ENCODE results near the gene COL28A1. TPM values are rescaled to one million over a fixed set of nuclear protein-coding genes. Genes with fewer than 3 reads are reported as not detected.

COL28A1 gene
- polyA plus RNA-seq, 1 donor, result 4.0 TPM

GRCh38 chr7:7569081-7569527, 33.4 kb upstream of the COL28A1 start:
- peaks cover 7% of the 10 kb centered on the region for H3K36me3 ChIP-seq (ENCODE audit: control insufficient read depth, insufficient read depth, low read length)
- no peaks in the 10 kb centered on the region for H3K9me3 ChIP-seq (ENCODE audit: control insufficient read depth, low read depth, low read length)
- peaks cover 9% of the 10 kb centered on the region for H3K4me1 ChIP-seq (ENCODE audit: control insufficient read depth, insufficient read depth, low read length)
- no peak for DNase-seq
- no peak overlapping the region for H3K4me3 ChIP-seq (ENCODE audit: low read length)
- no CpG with 5 or more reads among the region's 5 CpGs for WGBS (ENCODE audit: insufficient coverage, low lambda C conversion rate)
- H3K27me3 ChIP-seq (ENCODE audit: control insufficient read depth, insufficient read depth, low read length), result no peaks in the 10 kb centered on the region
- H3K27ac ChIP-seq (ENCODE audit: low read length), result no peak overlapping the region

- H3K27me3 ChIP-seq (ENCODE audit: control insufficient read depth, insufficient read depth, low read length), result no peaks in the 10 kb centered on the region
- H3K4me1 ChIP-seq (ENCODE audit: control insufficient read depth, insufficient read depth, low read length), result peaks cover 14% of the 10 kb centered on the region
- peaks cover 7% of the 10 kb centered on the region for H3K36me3 ChIP-seq (ENCODE audit: control insufficient read depth, insufficient read depth, low read length)
- H3K9me3 ChIP-seq (ENCODE audit: control insufficient read depth, low read depth, low read length), result no peaks in the 10 kb centered on the region
- no peak overlapping the region for H3K4me3 ChIP-seq (ENCODE audit: low read length)
- DNase-seq, result no peak
- no peak overlapping the region for H3K27ac ChIP-seq (ENCODE audit: low read length)
- WGBS (ENCODE audit: insufficient coverage, low lambda C conversion rate), result no CpG with 5 or more reads among the region's 4 CpGs
Measured at GRCh38 chr7:7568553-7568952, 32.9 kb upstream of the COL28A1 start.

GRCh38 chr7:7567898-7568531, 32.3 kb upstream of the COL28A1 start:
- Histone ChIP-seq H3K4me3 (ENCODE audit: low read length) (peak overlapping the region; percentile 81), H3K9me3 (ENCODE audit: control insufficient read depth, low read depth, low read length) (no peaks in the 10 kb centered on the region), H3K36me3 (ENCODE audit: control insufficient read depth, insufficient read depth, low read length) (peaks cover 2% of the 10 kb centered on the region), H3K4me1 (ENCODE audit: control insufficient read depth, insufficient read depth, low read length) (peaks cover 14% of the 10 kb centered on the region), H3K27ac (ENCODE audit: low read length) (peak overlapping the region; percentile 82), H3K27me3 (ENCODE audit: control insufficient read depth, insufficient read depth, low read length) (no peaks in the 10 kb centered on the region)
- DNase-seq, result peak in 1 of 2 donors; percentile 14
- whole genome bisulfite sequencing (ENCODE audit: insufficient coverage, low lambda C conversion rate), result no CpG with 5 or more reads among the region's 2 CpGs

- peak; percentile 84 to 93 for DNase-seq
- Histone ChIP-seq H3K36me3 (ENCODE audit: control insufficient read depth, insufficient read depth, low read length) (no peaks in the 10 kb centered on the region), H3K4me3 (ENCODE audit: low read length) (peak within 1 kb of the TSS; percentile 81), H3K27me3 (ENCODE audit: control insufficient read depth, insufficient read depth, low read length) (no peaks in the 10 kb centered on the region), H3K27ac (ENCODE audit: low read length) (peak within 1 kb of the TSS; percentile 82), H3K4me1 (ENCODE audit: control insufficient read depth, insufficient read depth, low read length) (peaks cover 14% of the 10 kb centered on the region), H3K9me3 (ENCODE audit: control insufficient read depth, low read depth, low read length) (no peaks in the 10 kb centered on the region)
- WGBS (ENCODE audit: insufficient coverage, low lambda C conversion rate), result no CpG with 5 or more reads among the region's 96 CpGs
Measured at GRCh38 chr7:7566651-7567611, 31.3 kb upstream of the COL28A1 start, which contains the start of gene MIOS. TSS of gene MIOS (plus strand) at chr7:7566884. CDS start at chr7:7572476, 5,592 bp downstream.

GRCh38 chr7:7565746-7566650, 30.3 kb upstream of the COL28A1 start:
- Histone ChIP-seq H3K27me3 (ENCODE audit: control insufficient read depth, insufficient read depth, low read length) (no peaks in the 10 kb centered on the region), H3K27ac (ENCODE audit: low read length) (peak overlapping the region; percentile 82), H3K4me3 (ENCODE audit: low read length) (peak overlapping the region; percentile 81), H3K36me3 (ENCODE audit: control insufficient read depth, insufficient read depth, low read length) (no peaks in the 10 kb centered on the region), H3K9me3 (ENCODE audit: control insufficient read depth, low read depth, low read length) (no peaks in the 10 kb centered on the region), H3K4me1 (ENCODE audit: control insufficient read depth, insufficient read depth, low read length) (peaks cover 14% of the 10 kb centered on the region)
- 87% methylated on average over 6 of the region's 26 CpGs for WGBS (ENCODE audit: insufficient coverage, low lambda C conversion rate)
- DNase-seq, result no peak

- Histone ChIP-seq H3K4me3 (ENCODE audit: low read length) (no peak overlapping the region), H3K27me3 (ENCODE audit: control insufficient read depth, insufficient read depth, low read length) (no peaks in the 10 kb centered on the region), H3K9me3 (ENCODE audit: control insufficient read depth, low read depth, low read length) (no peaks in the 10 kb centered on the region), H3K36me3 (ENCODE audit: control insufficient read depth, insufficient read depth, low read length) (no peaks in the 10 kb centered on the region), H3K4me1 (ENCODE audit: control insufficient read depth, insufficient read depth, low read length) (peaks cover 14% of the 10 kb centered on the region), H3K27ac (ENCODE audit: low read length) (no peak overlapping the region)
- 100% methylated on average over 2 of the region's 4 CpGs for WGBS (ENCODE audit: insufficient coverage, low lambda C conversion rate)
- DNase-seq, result no peak
Measured at GRCh38 chr7:7565018-7565680, 29.5 kb upstream of the COL28A1 start.

GRCh38 chr7:7564323-7564780, 28.7 kb upstream of the COL28A1 start:
- H3K4me3 ChIP-seq (ENCODE audit: low read length), result no peak overlapping the region
- H3K27me3 ChIP-seq (ENCODE audit: control insufficient read depth, insufficient read depth, low read length), result no peaks in the 10 kb centered on the region
- H3K27ac ChIP-seq (ENCODE audit: low read length), result peak overlapping the region; percentile 47
- no peaks in the 10 kb centered on the region for H3K9me3 ChIP-seq (ENCODE audit: control insufficient read depth, low read depth, low read length)
- peaks cover 14% of the 10 kb centered on the region for H3K4me1 ChIP-seq (ENCODE audit: control insufficient read depth, insufficient read depth, low read length)
- DNase-seq, result peak; percentile 56 to 79
- no peaks in the 10 kb centered on the region for H3K36me3 ChIP-seq (ENCODE audit: control insufficient read depth, insufficient read depth, low read length)
- WGBS (ENCODE audit: insufficient coverage, low lambda C conversion rate), result 67% methylated on average over 3 of the region's 3 CpGs

- Histone ChIP-seq H3K4me3 (ENCODE audit: low read length) (no peak overlapping the region), H3K27me3 (ENCODE audit: control insufficient read depth, insufficient read depth, low read length) (no peaks in the 10 kb centered on the region), H3K36me3 (ENCODE audit: control insufficient read depth, insufficient read depth, low read length) (no peaks in the 10 kb centered on the region), H3K27ac (ENCODE audit: low read length) (peak overlapping the region; percentile 47), H3K4me1 (ENCODE audit: control insufficient read depth, insufficient read depth, low read length) (peaks cover 14% of the 10 kb centered on the region), H3K9me3 (ENCODE audit: control insufficient read depth, low read depth, low read length) (no peaks in the 10 kb centered on the region)
- no peak for DNase-seq
Measured at GRCh38 chr7:7563813-7564212, 28.1 kb upstream of the COL28A1 start.

GRCh38 chr7:7563269-7563668, 27.6 kb upstream of the COL28A1 start:
- H3K4me3 ChIP-seq (ENCODE audit: low read length), result no peak overlapping the region
- WGBS (ENCODE audit: insufficient coverage, low lambda C conversion rate), result 71% methylated on average over 3 of the region's 5 CpGs
- H3K4me1 ChIP-seq (ENCODE audit: control insufficient read depth, insufficient read depth, low read length), result peaks cover 13% of the 10 kb centered on the region
- H3K27ac ChIP-seq (ENCODE audit: low read length), result no peak overlapping the region
- H3K27me3 ChIP-seq (ENCODE audit: control insufficient read depth, insufficient read depth, low read length), result no peaks in the 10 kb centered on the region
- no peak for DNase-seq
- no peaks in the 10 kb centered on the region for H3K36me3 ChIP-seq (ENCODE audit: control insufficient read depth, insufficient read depth, low read length)
- H3K9me3 ChIP-seq (ENCODE audit: control insufficient read depth, low read depth, low read length), result no peaks in the 10 kb centered on the region

Measured in large intestine (tissue), 3 donors.